NT2/D1 (cell line): ENCODE results near the gene PRICKLE2.

Experiments used
- DNase-seq: peaks from one replicate; pipeline ENCODE4 v3.0.0-alpha.2; 2011; ENCODE audit warnings: low read depth, low spot score
- H3K27me3 ChIP-seq: 2 replicates; pipeline ENCODE4 v1.6.0; 2011; ENCODE audit warnings: mild to moderate bottlenecking; ENCODE audit not compliant: insufficient read length, insufficient read depth
- H3K36me3 ChIP-seq: 2 replicates; pipeline ENCODE4 v1.6.1; 2011; ENCODE audit warnings: mild to moderate bottlenecking, low read length, mixed read lengths; ENCODE audit not compliant: insufficient read depth, insufficient read length
- H3K4me1 ChIP-seq: 2 replicates; pipeline ENCODE4 v1.5.1; 2011; ENCODE audit not compliant: insufficient read depth, insufficient read length
- H3K4me3 ChIP-seq: 2 replicates; pipeline ENCODE4 v1.5.1; 2011; ENCODE audit warnings: low read depth; ENCODE audit not compliant: insufficient read length
- H3K9ac ChIP-seq: 2 replicates; pipeline ENCODE4 v1.6.0; 2011; ENCODE audit warnings: low read depth; ENCODE audit not compliant: insufficient read length
- H3K9me3 ChIP-seq: 2 replicates; pipeline ENCODE4 v1.5.1; 2011; ENCODE audit warnings: mild to moderate bottlenecking, low read length; ENCODE audit not compliant: insufficient read depth
- SUZ12 ChIP-seq: IDR thresholded peaks from 2 replicates; pipeline ENCODE4 v1.6.1; 2011; ENCODE audit not compliant: insufficient read length, insufficient read depth; ENCODE audit errors: extremely low read depth
- YY1 ChIP-seq: IDR thresholded peaks from 2 replicates; pipeline ENCODE4 v1.6.1; 2011; ENCODE audit not compliant: insufficient read length, insufficient read depth
- ZNF274 ChIP-seq: IDR thresholded peaks from 2 replicates; pipeline ENCODE4 v1.6.1; 2011; ENCODE audit warnings: mild to moderate bottlenecking, low read depth, low read length

The PRICKLE2 gene, protein sequence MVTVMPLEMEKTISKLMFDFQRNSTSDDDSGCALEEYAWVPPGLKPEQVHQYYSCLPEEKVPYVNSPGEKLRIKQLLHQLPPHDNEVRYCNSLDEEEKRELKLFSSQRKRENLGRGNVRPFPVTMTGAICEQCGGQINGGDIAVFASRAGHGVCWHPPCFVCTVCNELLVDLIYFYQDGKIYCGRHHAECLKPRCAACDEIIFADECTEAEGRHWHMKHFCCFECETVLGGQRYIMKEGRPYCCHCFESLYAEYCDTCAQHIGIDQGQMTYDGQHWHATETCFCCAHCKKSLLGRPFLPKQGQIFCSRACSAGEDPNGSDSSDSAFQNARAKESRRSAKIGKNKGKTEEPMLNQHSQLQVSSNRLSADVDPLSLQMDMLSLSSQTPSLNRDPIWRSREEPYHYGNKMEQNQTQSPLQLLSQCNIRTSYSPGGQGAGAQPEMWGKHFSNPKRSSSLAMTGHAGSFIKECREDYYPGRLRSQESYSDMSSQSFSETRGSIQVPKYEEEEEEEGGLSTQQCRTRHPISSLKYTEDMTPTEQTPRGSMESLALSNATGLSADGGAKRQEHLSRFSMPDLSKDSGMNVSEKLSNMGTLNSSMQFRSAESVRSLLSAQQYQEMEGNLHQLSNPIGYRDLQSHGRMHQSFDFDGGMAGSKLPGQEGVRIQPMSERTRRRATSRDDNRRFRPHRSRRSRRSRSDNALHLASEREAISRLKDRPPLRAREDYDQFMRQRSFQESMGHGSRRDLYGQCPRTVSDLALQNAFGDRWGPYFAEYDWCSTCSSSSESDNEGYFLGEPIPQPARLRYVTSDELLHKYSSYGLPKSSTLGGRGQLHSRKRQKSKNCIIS

DNA sequence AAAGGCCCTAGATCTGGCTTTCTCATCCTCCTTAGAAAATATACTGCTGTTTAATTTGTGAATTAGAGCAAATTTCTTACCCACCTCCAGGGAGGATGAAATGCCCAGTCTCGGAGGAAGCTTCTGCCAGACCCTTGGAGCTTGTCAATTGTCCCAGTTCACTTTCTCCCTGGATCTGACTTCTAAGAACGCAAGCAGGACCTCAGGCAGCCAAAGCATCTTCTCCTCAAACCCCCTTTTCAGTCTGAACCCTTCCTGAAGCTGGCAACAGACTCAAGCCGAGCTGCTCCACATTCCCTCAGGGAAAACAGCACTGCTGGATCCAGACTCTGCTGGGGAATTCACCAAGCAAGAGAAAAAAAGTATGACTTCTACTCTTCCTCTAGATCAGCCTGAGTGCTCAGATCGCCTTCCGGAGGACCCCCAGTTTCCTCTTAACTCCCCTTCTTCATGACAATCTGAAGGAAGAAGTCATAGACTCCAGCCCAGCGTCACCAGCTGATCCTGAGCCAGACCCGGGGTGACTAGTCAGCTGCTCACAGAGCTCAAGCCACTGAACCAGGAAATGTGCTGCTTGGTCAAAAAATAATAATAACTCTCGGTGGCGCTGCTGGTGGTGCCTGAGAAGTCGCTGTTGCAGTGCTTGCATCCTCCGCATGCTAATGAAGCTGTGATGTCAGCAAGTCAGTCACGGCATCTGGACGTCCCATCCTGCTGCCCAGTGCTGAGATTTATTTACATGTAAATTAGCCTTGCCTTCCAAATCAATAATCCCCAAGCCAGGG lies at the start of gene PRICKLE2:
PRICKLE2 (minus strand) TSS at position 641 of the 785 bp plus-strand sequence. CDS start 26,539 bp downstream, outside the sequence.
- no peaks in the 10 kb centered on the region for H3K27me3 ChIP-seq
- no peaks in the 10 kb centered on the region for H3K36me3 ChIP-seq
- TF ChIP-seq ZNF274 (no peak), SUZ12 (no peak), YY1 (no peak)
- no peaks in the 10 kb centered on the region for H3K9me3 ChIP-seq
- peak within 1 kb of the TSS; percentile 71 for H3K9ac ChIP-seq
- peak within 1 kb of the TSS; percentile 43 for H3K4me3 ChIP-seq
- peak; percentile 82 for DNase-seq
- H3K4me1 ChIP-seq: peaks cover 5% of the 10 kb centered on the region

DNA sequence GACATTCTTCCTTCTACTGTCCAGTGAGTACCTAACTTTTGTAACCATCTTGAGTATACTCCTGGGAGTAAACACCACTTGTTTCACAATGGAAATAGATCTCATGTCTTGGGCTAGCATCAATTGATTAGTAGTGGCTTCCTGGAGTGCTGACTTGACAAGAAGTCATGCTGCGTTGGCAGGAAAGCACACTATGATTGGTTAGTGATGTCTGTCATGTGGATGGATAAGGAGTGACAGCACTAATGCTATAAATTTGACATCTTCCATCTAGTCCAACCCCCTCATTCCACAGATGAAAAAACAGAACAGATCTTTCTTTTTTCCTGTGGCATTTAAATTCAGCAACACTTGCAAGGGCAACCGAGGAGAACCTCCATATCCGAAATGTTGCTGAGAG lies 47.6 kb upstream of the PRICKLE2 start:
- H3K36me3 ChIP-seq: no peaks in the 10 kb centered on the region
- TF ChIP-seq SUZ12: no peak
- no peak for TF ChIP-seq YY1
- TF ChIP-seq ZNF274: no peak
- 0 out of 2 replicates have a peak, but pooled peaks cover 8% of the 10 kb centered on the region for H3K9me3 ChIP-seq
- H3K27me3 ChIP-seq: no peaks in the 10 kb centered on the region
- H3K4me1 ChIP-seq: peaks cover 2% of the 10 kb centered on the region
- DNase-seq: no peak
- no peak overlapping the region for H3K4me3 ChIP-seq
- no peak overlapping the region for H3K9ac ChIP-seq

GRCh38 chr3:64272271-64272670 lies 47.0 kb upstream of the PRICKLE2 start:
- no peak overlapping the region for H3K9ac ChIP-seq
- H3K4me3 ChIP-seq: no peak overlapping the region
- no peak for TF ChIP-seq SUZ12
- no peak for TF ChIP-seq ZNF274
- TF ChIP-seq YY1: no peak
- no peaks in the 10 kb centered on the region for H3K27me3 ChIP-seq
- 0 out of 2 replicates have a peak, but pooled peaks cover 8% of the 10 kb centered on the region for H3K9me3 ChIP-seq
- peaks cover 2% of the 10 kb centered on the region for H3K4me1 ChIP-seq
- no peak for DNase-seq
- no peaks in the 10 kb centered on the region for H3K36me3 ChIP-seq

DNA sequence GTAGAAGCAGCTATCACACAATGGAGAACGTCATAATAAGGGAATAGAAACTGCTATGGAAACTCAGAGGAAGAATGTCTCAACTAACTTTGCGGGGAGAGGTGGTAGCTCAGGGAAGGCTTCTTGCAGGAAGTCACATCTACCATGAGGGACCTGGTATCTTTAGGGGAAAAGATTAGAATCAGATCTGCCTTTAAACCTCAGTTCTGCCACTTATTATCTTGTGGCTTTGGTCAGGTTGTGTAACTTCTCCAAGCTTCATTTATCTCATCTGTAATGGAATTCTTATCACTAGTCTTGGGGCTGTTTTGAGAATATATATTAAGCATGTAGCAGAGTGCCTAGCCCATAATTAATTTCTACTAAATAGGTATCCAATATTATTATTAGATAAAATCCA lies 46.4 kb upstream of the PRICKLE2 start:
- Histone ChIP-seq H3K9ac (no peak overlapping the region), H3K4me3 (no peak overlapping the region), H3K4me1 (peaks cover 2% of the 10 kb centered on the region), H3K9me3 (0 out of 2 replicates have a peak, but pooled peaks cover 8% of the 10 kb centered on the region), H3K36me3 (no peaks in the 10 kb centered on the region), H3K27me3 (no peaks in the 10 kb centered on the region)
- TF ChIP-seq SUZ12: no peak
- TF ChIP-seq ZNF274: no peak
- TF ChIP-seq YY1: no peak
- no peak for DNase-seq

DNA sequence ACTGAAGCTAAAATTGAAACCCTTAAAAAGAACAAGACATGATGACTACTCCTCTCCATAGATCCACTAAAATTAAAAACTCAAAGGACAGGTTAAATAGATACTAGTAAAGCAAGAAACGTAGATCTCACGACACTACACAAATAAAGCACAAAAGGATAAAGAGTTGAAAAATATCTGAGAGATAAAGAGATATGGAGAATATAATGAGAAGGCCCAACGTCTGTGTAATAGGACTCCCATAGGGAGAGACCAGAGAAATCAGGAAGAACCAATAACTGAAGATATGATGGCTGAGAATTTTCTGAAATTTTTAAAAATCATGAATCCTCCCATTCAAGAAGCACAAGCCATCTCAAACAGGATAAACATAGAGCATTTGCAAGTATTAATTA lies 45.6 kb upstream of the PRICKLE2 start:
- no peak for DNase-seq
- Histone ChIP-seq H3K4me3 (no peak overlapping the region), H3K9ac (no peak overlapping the region), H3K9me3 (0 out of 2 replicates have a peak, but pooled peaks cover 8% of the 10 kb centered on the region), H3K27me3 (no peaks in the 10 kb centered on the region), H3K36me3 (no peaks in the 10 kb centered on the region), H3K4me1 (peaks cover 2% of the 10 kb centered on the region)
- no peak for TF ChIP-seq SUZ12
- no peak for TF ChIP-seq ZNF274
- TF ChIP-seq YY1: no peak

DNA sequence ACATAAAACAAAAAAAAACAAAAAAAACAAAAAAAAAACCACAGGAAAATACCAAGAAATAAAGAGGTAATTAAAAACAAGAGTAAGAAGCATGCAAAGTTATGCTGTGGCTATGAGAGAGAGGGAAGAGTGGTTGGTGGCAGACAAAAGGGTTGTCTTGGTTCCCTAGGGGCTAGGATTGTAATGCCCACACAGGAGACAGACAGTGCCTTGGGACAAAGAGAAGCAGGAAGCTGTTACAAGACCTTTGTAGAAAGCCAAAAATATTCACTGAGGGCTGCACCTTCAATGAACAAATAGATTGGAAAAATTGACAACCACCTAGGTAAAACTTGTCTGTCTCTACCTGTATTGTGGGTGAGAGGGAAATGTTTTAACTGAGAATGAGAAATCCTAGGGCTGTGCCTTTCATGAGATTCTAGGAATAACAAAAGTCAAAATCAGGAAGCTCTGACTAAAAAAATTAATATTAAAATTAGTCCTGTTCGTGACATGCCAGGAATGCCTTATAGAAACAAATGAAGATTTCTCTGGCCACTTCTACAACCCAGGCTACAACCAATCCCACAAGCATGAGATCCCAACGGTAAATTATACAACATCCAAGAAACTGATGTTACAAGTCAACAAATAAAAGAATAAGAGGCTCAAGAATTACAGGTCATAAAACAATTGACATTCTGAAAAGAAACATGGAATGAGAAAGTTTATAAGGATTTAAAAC lies 45.0 kb upstream of the PRICKLE2 start:
- Histone ChIP-seq H3K4me1 (peaks cover 2% of the 10 kb centered on the region), H3K27me3 (no peaks in the 10 kb centered on the region), H3K36me3 (no peaks in the 10 kb centered on the region), H3K9me3 (0 out of 2 replicates have a peak, but pooled peaks cover 8% of the 10 kb centered on the region), H3K4me3 (no peak overlapping the region), H3K9ac (no peak overlapping the region)
- peak; percentile 33 for DNase-seq
- TF ChIP-seq YY1 (no peak), ZNF274 (no peak), SUZ12 (no peak)
